Right lobe of liver (tissue), 6 donors: ENCODE measurements around the gene CARMIL1. TPM values are rescaled to one million over a fixed set of nuclear protein-coding genes. Genes with fewer than 3 reads are reported as not detected.

Experiments used
- ATAC-seq, 4 donors: fragments of 200-7000 bp; cut with Tn5 transposase; one replicate each; pipeline ENCODE4 v1.9.1; 2020; ENCODE audit warnings: mild to moderate bottlenecking in 4 of 4, moderate library complexity in 4 of 4
- DNase-seq, 3 donors: peaks; one replicate each; pipeline ENCODE4 v3.0.0-alpha.2; 2020
- H3K27ac ChIP-seq, 3 donors: fragments of 200-600 bp; one replicate each; pipeline ENCODE4 v1.8.0; 2022
- H3K27me3 ChIP-seq, 2 donors: fragments of 200-600 bp; one replicate each; pipeline ENCODE4 v1.8.0; 2022
- H3K36me3 ChIP-seq, 4 donors: fragments of 200-600 bp; sonication (generic) in 1 of 4; one replicate each; pipeline versions ENCODE4 v1.5.1 to v1.8.0; 2017 to 2022; ENCODE audit warnings: control low read depth in 1 of 4
- H3K4me1 ChIP-seq, 4 donors: fragments of 200-600 bp; sonication (generic) in 1 of 4; one replicate each; pipeline versions ENCODE4 v1.5.1 to v1.8.0; 2017 to 2022; ENCODE audit warnings: control low read depth in 1 of 4
- H3K4me3 ChIP-seq, 3 donors: fragments of 200-600 bp; one replicate each; pipeline ENCODE4 v1.8.0; 2022
- H3K9me3 ChIP-seq, 4 donors: fragments of 200-600 bp; sonication (generic) in 1 of 4; one replicate each; pipeline versions ENCODE4 v1.5.1 to v1.8.0; 2017 to 2022; ENCODE audit warnings: control low read depth in 1 of 4
- CTCF ChIP-seq, 4 donors: fragments of 200-600 bp in 3 of 4; fragments of 450-650 bp in 1 of 4; IDR thresholded peaks; one replicate each; pipeline versions ENCODE4 v1.5.1 to v1.8.0; 2016 to 2022; ENCODE audit warnings: antibody characterized with exemption in 4 of 4, mild to moderate bottlenecking in 2 of 4
- POLR2A ChIP-seq: fragments of 450-650 bp; IDR thresholded peaks from one replicate; pipeline ENCODE4 v1.6.1; 2017; ENCODE audit warnings: antibody characterized with exemption, mild to moderate bottlenecking
- WGBS: methylation state at CpG from one replicate; pipeline ENCODE4 v1.1.6; 2018; ENCODE audit warnings: low coverage, low lambda C conversion rate; ENCODE audit not compliant: insufficient coverage; ENCODE audit errors: missing lambda C conversion rate; 5-methylcytosine and 5-hydroxymethylcytosine counted together
- intact Hi-C, 2 donors: fragments of 100-400 bp; cut with DNase I; formaldehyde crosslinking; loops; one replicate each; pipeline versions ENCODE4 v1.11.2 to v1.14.1; 2022
- total RNA-seq, 6 experiments: library from RNA; depleted of rRNA in 2 of 6; stranded (reverse); fragments of >200 nt in 2 of 6; fragmentation: NEBNext Ultra II Directional in 3 of 6; extraction: Animal tissue kit (Norgen Biotek cat#: 25700) in 3 of 6; gene quantifications; one replicate each; pipeline versions ENCODE4 v1.1.0 to v1.2.4, GENCODE V29; 2016 to 2023
- donor health status: DM: no; HTN: yes; CAD: no.
- donor health status: DM: no; HTN: no; CAD: no.
- donor health status: DM: no; HTN: no; CAD: no.
- donor health status: DM: no; HTN: yes; CAD: no.
- donor health status: DM: no; HTN: yes; CAD: no.

Gene CARMIL1
- total RNA-seq, 6 experiments from 2014 or later = 3.3 to 8.6 (median 4.6) TPM

GRCh38 chr6:25465941-25466340 lies 186.8 kb downstream of the CARMIL1 start:
- TF ChIP-seq POLR2A (no peak), CTCF (IDR thresholded peaks at IDR 0.05) (no peak)
- Histone ChIP-seq H3K27me3 (no peaks in the 10 kb centered on the region), H3K9me3 (no peaks in the 10 kb centered on the region), H3K27ac (no peak overlapping the region), H3K4me1 (no peaks in the 10 kb centered on the region), H3K36me3 (no peaks in the 10 kb centered on the region), H3K4me3 (no peak overlapping the region)
- ATAC-seq (no peak), DNase-seq (no peak)
- WGBS = 72% methylated on average over 2 of the region's 2 CpGs
- intact Hi-C loops = no loop called here

GRCh38 chr6:25468881-25469280 lies 189.7 kb downstream of the CARMIL1 start:
- Histone ChIP-seq H3K4me1 (no peaks in the 10 kb centered on the region), H3K9me3 (no peaks in the 10 kb centered on the region), H3K36me3 (no peaks in the 10 kb centered on the region), H3K4me3 (no peak overlapping the region), H3K27ac (no peak overlapping the region), H3K27me3 (no peaks in the 10 kb centered on the region)
- ATAC-seq = no peak
- no peak for TF ChIP-seq POLR2A
- no peak for TF ChIP-seq CTCF (IDR thresholded peaks at IDR 0.05)
- no peak for DNase-seq
- intact Hi-C loops = no loop called here
- 100% methylated on average over 2 of the region's 2 CpGs for whole genome bisulfite sequencing

- no peak overlapping the region for H3K4me3 ChIP-seq
- H3K4me1 ChIP-seq = no peaks in the 10 kb centered on the region
- DNase-seq = no peak
- no peaks in the 10 kb centered on the region for H3K36me3 ChIP-seq
- no peak overlapping the region for H3K27ac ChIP-seq
- intact Hi-C loops = no loop called here
- ATAC-seq = no peak
- TF ChIP-seq CTCF (IDR thresholded peaks at IDR 0.05) (no peak), POLR2A (no peak)
- no peaks in the 10 kb centered on the region for H3K9me3 ChIP-seq
- no peaks in the 10 kb centered on the region for H3K27me3 ChIP-seq
Observed at GRCh38 chr6:25469797-25470388, 190.7 kb downstream of the CARMIL1 start.

GRCh38 chr6:25472306-25472705 lies 193.1 kb downstream of the CARMIL1 start:
- Histone ChIP-seq H3K4me3 (no peak overlapping the region), H3K9me3 (no peaks in the 10 kb centered on the region), H3K27me3 (no peaks in the 10 kb centered on the region), H3K4me1 (no peaks in the 10 kb centered on the region), H3K36me3 (no peaks in the 10 kb centered on the region), H3K27ac (no peak overlapping the region)
- TF ChIP-seq CTCF (IDR thresholded peaks at IDR 0.05) = peak in 2 of 4 donors; percentile 6 to 23
- no peak for TF ChIP-seq POLR2A
- intact Hi-C loops = no loop called here
- DNase-seq = no peak
- 82% methylated on average over 3 of the region's 3 CpGs for WGBS
- no peak for ATAC-seq

GRCh38 chr6:25472906-25473305 lies 193.7 kb downstream of the CARMIL1 start:
- no peaks in the 10 kb centered on the region for H3K9me3 ChIP-seq
- H3K27me3 ChIP-seq = no peaks in the 10 kb centered on the region
- H3K27ac ChIP-seq = no peak overlapping the region
- H3K36me3 ChIP-seq = no peaks in the 10 kb centered on the region
- no peak for DNase-seq
- intact Hi-C loops = no loop called here
- no peaks in the 10 kb centered on the region for H3K4me1 ChIP-seq
- no peak overlapping the region for H3K4me3 ChIP-seq
- no peak for ATAC-seq
- TF ChIP-seq POLR2A (no peak), CTCF (IDR thresholded peaks at IDR 0.05) (no peak)
- WGBS = 71% methylated on average over 2 of the region's 3 CpGs
